Measurements from ENCODE around the gene NEGR1. TPM values are rescaled to one million over a fixed set of nuclear protein-coding genes. Genes with fewer than 3 reads are reported as not detected.

Gene NEGR1
- total RNA-seq, 1 donor from 2014 or later = 34.7 TPM

DNA sequence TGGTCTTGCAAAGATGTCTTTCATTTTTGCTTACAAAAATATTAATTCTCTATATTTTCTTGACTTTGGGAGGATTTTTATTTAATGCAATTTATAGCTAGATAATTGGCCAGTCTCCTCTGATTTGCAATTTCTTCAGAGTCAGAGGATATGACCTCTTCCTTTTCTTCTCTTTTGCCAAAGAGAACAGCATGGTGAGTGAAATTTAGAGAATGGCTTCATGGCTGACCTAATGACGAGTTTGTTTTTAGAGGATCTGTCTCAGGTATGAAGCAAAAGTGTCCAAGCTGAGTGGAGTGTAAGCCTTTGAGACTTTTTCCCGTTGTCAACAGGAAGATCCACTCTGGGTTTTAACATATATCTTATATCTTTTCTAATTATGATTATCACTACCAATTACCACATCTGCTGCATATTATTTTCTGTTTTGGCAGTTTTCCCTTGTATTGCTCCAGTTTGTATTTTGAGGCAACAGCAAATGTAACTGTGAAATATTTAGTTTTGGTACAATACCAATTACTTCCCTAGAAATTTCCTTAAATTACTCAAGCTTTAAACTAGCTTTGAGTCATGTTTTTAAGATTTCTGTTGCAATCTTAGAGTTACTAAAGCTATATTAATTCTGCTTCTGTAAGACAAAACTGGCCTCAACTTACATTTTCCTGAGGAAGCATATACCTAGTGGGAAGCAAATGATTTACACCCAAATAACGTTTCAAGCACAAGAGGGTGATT lies 868.7 kb downstream of the NEGR1 start:
- DNase-seq (ENCODE audit: low spot score) = no peak

DNA sequence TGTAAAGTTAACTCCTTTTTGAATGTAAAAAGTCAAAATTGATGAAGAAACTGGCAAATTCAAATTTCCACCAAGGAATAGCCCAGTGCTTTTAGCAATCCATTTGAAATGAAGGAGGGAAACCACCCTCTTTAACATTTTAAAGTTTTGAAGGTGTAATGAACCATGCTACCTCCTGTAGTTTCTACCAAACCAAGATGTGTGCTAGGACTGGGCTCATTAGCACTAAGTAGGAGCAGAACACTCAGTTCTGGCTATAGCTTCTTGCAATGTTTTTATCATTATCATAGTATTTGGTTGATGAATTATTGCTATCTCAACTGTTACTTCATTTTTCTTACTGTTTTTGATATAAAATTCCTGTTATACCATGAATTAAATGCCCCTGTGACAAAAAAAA lies 882.3 kb downstream of the NEGR1 start:
- DNase-seq (ENCODE audit: low spot score) = no peak

DNA sequence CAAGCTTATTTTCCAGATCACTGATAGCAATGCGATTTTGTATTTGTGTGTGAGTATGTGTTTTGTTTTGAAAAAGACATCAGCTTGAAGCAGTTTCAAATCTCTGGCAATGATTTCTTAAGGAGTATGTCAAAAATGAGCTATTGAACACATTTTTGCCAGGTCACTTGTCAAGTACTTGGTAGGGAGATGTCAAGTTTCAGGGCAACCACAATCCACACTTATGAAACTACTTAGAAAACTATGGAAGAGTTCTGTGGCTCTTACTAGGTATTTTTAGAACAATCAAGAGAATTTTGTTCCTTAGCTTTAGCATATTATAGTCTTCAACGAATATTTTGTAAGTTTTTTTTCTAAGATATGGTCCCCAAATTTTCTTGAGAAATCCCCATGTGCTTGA lies 882.7 kb downstream of the NEGR1 start:
- no peak for DNase-seq (ENCODE audit: low spot score)

DNA sequence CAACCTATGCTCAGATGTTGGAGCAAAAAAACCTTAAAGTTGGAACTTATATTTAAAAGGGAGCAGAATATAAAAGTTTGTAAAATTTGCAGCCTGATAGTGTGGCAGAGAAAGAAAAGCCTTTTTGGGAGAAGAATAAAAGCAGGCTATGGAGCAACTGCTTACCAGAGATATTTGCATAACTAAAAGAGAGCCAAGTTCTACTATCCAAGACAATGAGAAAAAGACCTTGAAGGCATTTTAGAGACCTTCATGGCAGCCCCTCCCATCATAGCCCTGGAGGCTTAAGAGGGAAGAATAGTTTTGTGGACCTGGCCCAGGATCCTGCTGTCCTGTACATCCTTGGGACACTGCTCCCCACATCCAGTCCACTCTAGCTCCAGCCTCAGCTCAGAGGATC lies 889.0 kb downstream of the NEGR1 start:
- no peak for DNase-seq (ENCODE audit: low spot score)

DNA sequence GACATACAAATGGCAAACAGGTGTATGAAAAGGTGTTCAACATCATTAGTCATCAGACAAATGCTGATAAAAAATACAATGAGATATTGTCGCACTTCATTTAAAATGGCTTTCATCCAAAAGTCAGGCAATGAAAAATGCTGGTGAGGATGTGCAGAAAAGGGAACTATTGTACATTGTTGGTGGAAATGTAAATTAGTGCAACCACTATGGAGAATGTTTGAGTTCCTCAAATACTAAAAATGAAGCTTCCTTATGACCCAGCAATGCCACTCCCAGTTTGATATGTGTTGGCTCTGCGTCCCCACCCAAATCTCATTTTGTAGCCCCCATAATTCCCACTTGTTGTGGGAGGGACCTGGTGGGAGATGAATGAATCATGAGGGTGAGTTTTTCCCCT lies 891.8 kb downstream of the NEGR1 start:
- DNase-seq (ENCODE audit: low spot score) = no peak

DNA sequence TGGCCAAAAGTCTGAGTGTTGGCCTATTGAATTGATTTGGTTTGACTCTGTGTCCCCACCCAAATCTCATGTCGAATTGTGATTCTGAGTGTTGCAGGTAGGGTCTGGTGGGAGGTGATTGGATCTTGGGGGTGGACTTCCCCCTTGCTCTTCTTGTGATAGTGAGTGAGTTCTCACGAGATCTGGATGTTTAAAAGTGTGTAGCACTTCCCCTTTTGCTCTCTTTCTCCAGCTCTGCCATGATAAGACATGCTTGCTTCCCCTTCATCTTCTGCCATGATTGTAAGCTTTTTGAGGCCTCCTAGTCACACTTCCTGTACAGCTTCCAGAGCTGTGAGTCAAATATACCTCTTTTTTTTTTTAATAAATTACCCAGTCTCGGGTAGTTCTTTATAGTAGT lies 904.5 kb downstream of the NEGR1 start:
- no peak for DNase-seq (ENCODE audit: low spot score)

DNA sequence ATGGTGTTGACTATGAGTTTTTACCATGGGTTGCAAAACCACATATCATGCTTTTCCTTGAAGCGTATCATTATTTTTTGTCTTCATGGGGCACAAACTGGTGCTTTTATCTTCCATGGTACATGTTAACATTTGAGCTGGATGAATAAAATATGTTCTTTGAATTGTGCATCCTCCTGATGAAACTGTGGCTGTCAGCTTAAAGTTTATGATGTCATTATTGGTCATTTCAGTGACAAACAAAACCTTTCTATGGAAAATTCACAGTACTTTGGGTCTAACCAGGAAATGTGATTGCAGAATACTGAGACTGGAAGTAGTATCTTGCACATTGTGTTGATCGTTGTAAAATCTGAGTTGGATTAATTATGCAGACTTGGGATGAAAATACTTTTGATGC lies 909.8 kb downstream of the NEGR1 start:
- DNase-seq (ENCODE audit: low spot score) = no peak

DNA sequence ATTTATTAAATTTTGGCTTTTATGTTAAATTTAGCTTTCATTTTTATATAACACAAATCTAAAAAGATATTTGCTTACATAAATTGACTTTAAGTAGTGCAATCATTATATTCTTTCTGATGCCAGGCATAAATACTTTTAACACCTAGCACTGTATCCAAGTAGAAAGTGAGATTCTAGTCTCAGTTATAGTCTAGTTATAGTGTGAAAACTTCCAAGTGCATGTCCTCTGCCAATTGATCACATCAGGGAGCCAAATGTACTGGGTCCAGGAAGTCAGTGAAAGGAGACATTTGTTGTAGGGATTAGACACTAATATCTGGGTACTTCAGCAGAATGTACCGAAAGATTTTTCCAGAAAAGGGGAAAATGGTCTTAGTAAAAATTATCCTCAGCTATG lies 910.8 kb downstream of the NEGR1 start:
- DNase-seq (ENCODE audit: low spot score) = no peak

DNA sequence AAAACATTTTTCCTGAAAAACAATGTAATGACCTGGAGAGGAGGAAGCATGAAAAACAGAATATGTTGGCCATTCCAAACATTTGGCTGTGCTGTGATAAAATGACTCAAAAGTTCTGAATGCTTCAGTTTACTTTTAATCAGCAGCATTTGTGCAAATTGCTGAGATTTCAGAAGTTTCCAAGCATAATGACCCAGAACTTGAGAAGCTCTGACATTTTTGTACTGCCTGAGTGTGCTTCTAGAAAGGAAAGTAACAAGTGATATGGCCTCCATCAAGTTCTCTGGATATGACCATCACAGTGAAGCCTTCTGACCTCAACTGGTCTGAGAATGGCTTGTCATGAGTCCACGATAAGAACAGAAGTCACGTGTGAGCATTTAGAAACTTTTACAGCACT lies 918.1 kb downstream of the NEGR1 start:
- no peak for DNase-seq (ENCODE audit: low spot score)

DNA sequence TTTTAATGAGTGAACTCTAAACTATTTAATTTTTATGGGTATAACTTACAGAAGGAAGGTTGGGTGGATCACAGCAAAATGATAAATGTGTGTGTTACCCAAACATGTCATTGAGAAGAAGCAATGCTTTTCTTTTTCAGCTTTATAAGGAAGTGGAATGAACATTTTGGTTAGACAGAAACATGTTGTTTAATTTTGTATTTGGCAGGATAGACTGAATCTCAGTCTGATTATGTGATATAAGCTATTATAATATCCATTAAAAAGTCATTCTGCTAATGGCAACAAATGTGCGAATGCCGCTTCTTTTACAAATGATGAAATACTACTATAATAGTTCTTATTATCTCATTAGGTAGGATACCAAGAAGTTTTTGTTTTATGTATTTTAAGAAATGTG lies 919.6 kb downstream of the NEGR1 start:
- DNase-seq (ENCODE audit: low spot score) = no peak

DNA sequence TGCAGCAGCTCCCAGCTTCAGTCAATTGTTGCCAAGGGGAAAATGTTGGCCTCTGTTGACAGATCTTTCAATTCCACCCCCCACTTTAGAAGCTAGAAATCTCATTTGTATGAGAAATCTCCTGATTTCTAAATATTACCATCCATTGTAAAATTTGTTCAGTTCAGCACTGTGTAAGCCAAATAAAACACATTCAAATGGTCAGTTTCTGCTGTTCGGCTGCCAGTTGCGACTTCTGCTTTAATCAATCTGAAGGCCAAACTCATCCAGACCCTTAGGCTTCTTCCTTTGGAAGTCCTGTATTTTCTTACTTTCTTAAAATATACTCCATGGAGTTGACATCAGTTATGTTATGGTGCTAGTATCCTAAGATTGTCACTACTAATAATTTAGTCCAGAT lies 920.3 kb downstream of the NEGR1 start:
- DNase-seq (ENCODE audit: low spot score) = no peak

DNA sequence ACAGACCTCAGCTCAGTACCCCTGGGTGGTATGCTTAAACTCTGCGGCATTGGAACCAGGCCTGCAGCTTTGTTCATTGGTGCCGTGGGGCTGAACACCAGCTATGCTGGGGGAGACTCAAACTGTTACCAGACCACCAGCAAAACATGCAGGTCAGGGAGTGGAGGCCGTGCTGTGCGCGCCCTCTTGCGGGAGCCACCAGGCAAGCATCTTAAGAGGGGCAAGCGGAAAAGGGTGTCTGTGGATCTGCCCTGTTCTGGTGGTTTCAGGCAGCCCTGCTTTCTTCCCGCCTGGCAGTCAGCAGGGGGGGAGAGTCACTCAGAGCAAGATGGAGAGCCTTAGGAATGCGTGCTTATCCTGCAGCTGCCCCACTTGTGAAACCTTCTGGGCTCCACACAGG lies 924.6 kb downstream of the NEGR1 start:
- DNase-seq (ENCODE audit: low spot score) = no peak

DNA sequence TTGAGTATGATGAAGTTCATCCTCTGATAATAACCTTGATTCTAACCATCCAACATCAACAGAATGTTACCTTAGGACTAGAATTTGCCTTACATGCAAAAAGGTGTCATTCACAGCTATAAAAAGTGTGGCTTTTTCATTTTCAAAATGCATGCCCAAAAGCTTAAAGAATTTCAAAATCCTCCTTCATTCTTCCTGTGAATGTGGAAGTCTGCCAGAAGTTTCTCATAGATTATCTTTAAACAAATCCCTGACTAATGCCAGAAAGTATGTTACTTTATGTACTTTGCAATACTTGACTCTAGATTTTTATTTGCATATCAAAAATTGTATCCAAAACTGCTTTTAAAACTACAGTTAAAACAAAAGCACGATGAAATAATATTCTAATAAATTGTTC lies 930.9 kb downstream of the NEGR1 start:
- no peak for DNase-seq (ENCODE audit: low spot score)

DNA sequence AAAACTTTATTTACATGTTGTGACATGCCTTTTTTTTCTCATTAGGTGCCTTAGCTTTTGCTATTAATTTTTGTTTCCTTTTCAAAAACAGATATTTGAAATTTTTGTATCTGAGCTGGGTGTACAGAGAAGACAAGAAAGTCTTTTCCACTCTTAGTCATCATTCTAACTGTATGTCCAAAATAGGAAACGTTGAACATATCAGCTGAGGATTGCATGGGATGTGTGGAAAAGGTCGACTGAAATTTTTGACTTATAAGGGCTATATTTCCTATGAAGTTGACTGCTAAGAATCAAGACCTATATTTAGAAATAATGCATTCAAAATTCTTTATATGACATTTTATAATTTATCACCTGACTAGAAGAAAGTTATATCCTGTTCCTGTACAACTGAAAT lies 931.5 kb downstream of the NEGR1 start:
- DNase-seq (ENCODE audit: low spot score) = no peak

DNA sequence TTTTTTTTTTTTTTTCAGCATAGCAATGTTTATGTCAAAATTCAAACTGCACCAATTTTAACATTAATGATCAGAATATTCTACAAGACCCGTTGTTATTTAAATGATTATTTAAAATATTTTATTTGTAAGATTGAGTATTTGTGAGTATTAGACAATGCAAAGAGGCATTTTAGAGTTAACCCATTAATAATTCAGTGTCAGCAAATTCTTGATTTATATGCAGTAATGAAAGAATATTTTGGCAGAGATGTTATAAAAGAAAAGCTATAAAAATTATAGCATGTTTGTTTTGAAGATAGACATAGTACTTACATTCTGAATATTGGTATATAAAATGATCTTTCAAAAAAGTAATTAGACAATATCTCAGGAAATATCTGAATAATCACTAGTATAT lies 932.0 kb downstream of the NEGR1 start:
- DNase-seq (ENCODE audit: low spot score) = no peak
